Breast epithelium (tissue), 3 donors: ENCODE results near the gene PDPK1.

Source experiments
- CTCF ChIP-seq, 3 donors: fragments of 450-650 bp; IDR thresholded peaks; one replicate each; pipeline ENCODE4 v1.5.1; 2016 to 2017; ENCODE audit warnings: antibody characterized with exemption in 3 of 3, mild to moderate bottlenecking in 3 of 3, moderate library complexity in 3 of 3
- POLR2A ChIP-seq: fragments of 450-650 bp; IDR thresholded peaks from one replicate; pipeline ENCODE4 v1.6.1; 2016; ENCODE audit warnings: antibody characterized with exemption, mild to moderate bottlenecking, moderate library complexity
- POLR2AphosphoS5 ChIP-seq, 3 donors: sonication (generic); formaldehyde crosslinking; IDR thresholded peaks; one replicate each; pipeline ENCODE4 v1.6.1; 2017; ENCODE audit warnings: antibody characterized with exemption in 3 of 3

GRCh38 chr16:2490190-2491105, 47.4 kb upstream of the PDPK1 start:
- no peak for TF ChIP-seq CTCF (IDR thresholded peaks at IDR 0.05)
- no peak for TF ChIP-seq POLR2A
- TF ChIP-seq POLR2AphosphoS5 (IDR thresholded peaks at IDR 0.05), result no peak
